ENCODE results near the gene CLEC7A. TPM values are rescaled to one million over a fixed set of nuclear protein-coding genes. Genes with fewer than 3 reads are reported as not detected.

Gene CLEC7A
- total RNA-seq, 1 experiment from 2014 or later = not detected

DNA sequence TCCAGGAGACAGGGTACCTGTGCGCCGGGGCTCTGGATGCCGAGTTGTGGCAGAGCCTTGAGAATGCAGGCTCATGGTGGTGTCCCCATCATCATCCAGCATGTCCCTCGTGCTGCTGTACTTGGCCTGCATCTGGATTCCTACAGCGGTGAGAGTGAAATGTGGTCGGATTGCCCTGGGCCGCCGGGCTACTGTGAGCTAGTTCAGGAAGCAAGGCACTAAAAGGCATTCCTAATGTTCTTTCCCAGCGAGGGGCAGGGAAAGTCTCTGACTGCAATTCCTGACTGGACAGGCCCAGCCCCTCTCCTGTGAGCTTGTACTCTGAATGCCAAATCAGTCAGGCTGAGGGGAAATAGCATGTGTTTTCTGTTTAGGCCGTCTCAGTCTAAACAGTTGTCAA lies 31.2 kb downstream of the CLEC7A start, which contains the start of gene CLEC1A:
Gene CLEC1A (minus strand): TSS at position 195 of the 400 bp plus-strand sequence. CDS start 63 bp downstream, at position 132.
- H3K27ac ChIP-seq (ENCODE audit: low read depth, low read length) = no peak within 1 kb of the TSS
- CTCF ChIA-PET = no interaction called here

More for the DNA sequence above, 31.2 kb downstream of the CLEC7A start, which contains the start of gene CLEC1A:
- RAD21 ChIA-PET (ENCODE audit: low non-redundant PET in 1 of 2, low total read pairs in 2 of 2, uncharacterized antibody in 2 of 2, unreplicated experiment in 2 of 2) = no interaction called here
- DNase-seq (ENCODE audit: low read depth, low spot score) (no peak), ATAC-seq (no peak)
- Histone ChIP-seq H4K20me1 (ENCODE audit: insufficient read depth) (no peaks in the 10 kb centered on the region), H3K9me3 (ENCODE audit: control insufficient read depth in 1 of 2, insufficient read depth in 1 of 2, low read depth in 1 of 2, low read length in 2 of 2) (no peaks in the 10 kb centered on the region), H3K27me3 (ENCODE audit: insufficient read depth, low read length) (peaks cover 51% of the 10 kb centered on the region), H3K9ac (ENCODE audit: low read length) (no peak within 1 kb of the TSS), H3K4me2 (ENCODE audit: low read length) (no peak within 1 kb of the TSS), H3K4me3 (replicated peaks in 1 of 2; ENCODE audit: low read depth in 1 of 2, low read length in 2 of 2) (no peak within 1 kb of the TSS), H3K9me2 (ENCODE audit: insufficient read depth) (no peaks in the 10 kb centered on the region), H2AFZ (ENCODE audit: low read depth, low read length, poor library complexity, severe bottlenecking) (no peak within 1 kb of the TSS), H3K4me1 (ENCODE audit: control insufficient read depth in 1 of 2, insufficient read depth in 2 of 2, low read length in 2 of 2) (no peaks in the 10 kb centered on the region), H3K36me3 (ENCODE audit: control insufficient read depth in 1 of 2, insufficient read depth in 2 of 2, low read length in 2 of 2) (no peaks in the 10 kb centered on the region), H3K79me2 (ENCODE audit: insufficient read depth, low read length) (no peaks in the 10 kb centered on the region)
- no peak for TF ChIP-seq ELF1 (IDR thresholded peaks at IDR 0.05; ENCODE audit: borderline replicate concordance, low read depth)
- no peak for TF ChIP-seq EZH2phosphoT487 (IDR thresholded peaks at IDR 0.05; ENCODE audit: borderline replicate concordance)
- no peak for TF ChIP-seq JUND (IDR thresholded peaks at IDR 0.05)
- no peak for TF ChIP-seq SRF (IDR thresholded peaks at IDR 0.05; ENCODE audit: low read depth)
- no peak for TF ChIP-seq ZFX (IDR thresholded peaks at IDR 0.05)
- TF ChIP-seq, protein P1, sequence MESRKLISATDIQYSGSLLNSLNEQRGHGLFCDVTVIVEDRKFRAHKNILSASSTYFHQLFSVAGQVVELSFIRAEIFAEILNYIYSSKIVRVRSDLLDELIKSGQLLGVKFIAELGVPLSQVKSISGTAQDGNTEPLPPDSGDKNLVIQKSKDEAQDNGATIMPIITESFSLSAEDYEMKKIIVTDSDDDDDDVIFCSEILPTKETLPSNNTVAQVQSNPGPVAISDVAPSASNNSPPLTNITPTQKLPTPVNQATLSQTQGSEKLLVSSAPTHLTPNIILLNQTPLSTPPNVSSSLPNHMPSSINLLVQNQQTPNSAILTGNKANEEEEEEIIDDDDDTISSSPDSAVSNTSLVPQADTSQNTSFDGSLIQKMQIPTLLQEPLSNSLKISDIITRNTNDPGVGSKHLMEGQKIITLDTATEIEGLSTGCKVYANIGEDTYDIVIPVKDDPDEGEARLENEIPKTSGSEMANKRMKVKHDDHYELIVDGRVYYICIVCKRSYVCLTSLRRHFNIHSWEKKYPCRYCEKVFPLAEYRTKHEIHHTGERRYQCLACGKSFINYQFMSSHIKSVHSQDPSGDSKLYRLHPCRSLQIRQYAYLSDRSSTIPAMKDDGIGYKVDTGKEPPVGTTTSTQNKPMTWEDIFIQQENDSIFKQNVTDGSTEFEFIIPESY (IDR thresholded peaks at IDR 0.05; ENCODE audit: extremely low read depth, insufficient replicate concordance, low read length) = no peak
- TF ChIP-seq RAD21 (IDR thresholded peaks at IDR 0.05; ENCODE audit: low read depth) = no peak
- TF ChIP-seq YY1 (IDR thresholded peaks at IDR 0.05; ENCODE audit: extremely low read depth, insufficient replicate concordance, low read depth, low read length) = no peak
- no peak for TF ChIP-seq SP1 (IDR thresholded peaks at IDR 0.05; ENCODE audit: low read depth)
- no peak for TF ChIP-seq EZH2 (IDR thresholded peaks at IDR 0.05)
- TF ChIP-seq TCF7L2 (IDR thresholded peaks at IDR 0.05; ENCODE audit: borderline replicate concordance, extremely low read depth, insufficient read depth, insufficient read length) = no peak
- TF ChIP-seq, protein P2, sequence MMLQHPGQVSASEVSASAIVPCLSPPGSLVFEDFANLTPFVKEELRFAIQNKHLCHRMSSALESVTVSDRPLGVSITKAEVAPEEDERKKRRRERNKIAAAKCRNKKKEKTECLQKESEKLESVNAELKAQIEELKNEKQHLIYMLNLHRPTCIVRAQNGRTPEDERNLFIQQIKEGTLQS (IDR thresholded peaks at IDR 0.05) = no peak
- TF ChIP-seq POLR2AphosphoS5 (IDR thresholded peaks at IDR 0.05; ENCODE audit: low read depth, low read length) = no peak
- TF ChIP-seq, protein P3, sequence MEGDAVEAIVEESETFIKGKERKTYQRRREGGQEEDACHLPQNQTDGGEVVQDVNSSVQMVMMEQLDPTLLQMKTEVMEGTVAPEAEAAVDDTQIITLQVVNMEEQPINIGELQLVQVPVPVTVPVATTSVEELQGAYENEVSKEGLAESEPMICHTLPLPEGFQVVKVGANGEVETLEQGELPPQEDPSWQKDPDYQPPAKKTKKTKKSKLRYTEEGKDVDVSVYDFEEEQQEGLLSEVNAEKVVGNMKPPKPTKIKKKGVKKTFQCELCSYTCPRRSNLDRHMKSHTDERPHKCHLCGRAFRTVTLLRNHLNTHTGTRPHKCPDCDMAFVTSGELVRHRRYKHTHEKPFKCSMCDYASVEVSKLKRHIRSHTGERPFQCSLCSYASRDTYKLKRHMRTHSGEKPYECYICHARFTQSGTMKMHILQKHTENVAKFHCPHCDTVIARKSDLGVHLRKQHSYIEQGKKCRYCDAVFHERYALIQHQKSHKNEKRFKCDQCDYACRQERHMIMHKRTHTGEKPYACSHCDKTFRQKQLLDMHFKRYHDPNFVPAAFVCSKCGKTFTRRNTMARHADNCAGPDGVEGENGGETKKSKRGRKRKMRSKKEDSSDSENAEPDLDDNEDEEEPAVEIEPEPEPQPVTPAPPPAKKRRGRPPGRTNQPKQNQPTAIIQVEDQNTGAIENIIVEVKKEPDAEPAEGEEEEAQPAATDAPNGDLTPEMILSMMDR (IDR thresholded peaks at IDR 0.05 in 2 of 3, conservative IDR thresholded peaks at IDR 0.05 in 1 of 3; ENCODE audit: borderline replicate concordance in 1 of 3, insufficient read depth in 1 of 3, low read depth in 2 of 3, low read length in 2 of 3) = no peak
- TF ChIP-seq ZNF274 (IDR thresholded peaks at IDR 0.05; ENCODE audit: low read depth, low read length) = no peak
- TF ChIP-seq SIN3A (IDR thresholded peaks at IDR 0.05; ENCODE audit: low read depth) = no peak
- TF ChIP-seq, protein P4, sequence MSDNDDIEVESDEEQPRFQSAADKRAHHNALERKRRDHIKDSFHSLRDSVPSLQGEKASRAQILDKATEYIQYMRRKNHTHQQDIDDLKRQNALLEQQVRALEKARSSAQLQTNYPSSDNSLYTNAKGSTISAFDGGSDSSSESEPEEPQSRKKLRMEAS (IDR thresholded peaks at IDR 0.05) = no peak
- no peak for TF ChIP-seq CEBPB (IDR thresholded peaks at IDR 0.05; ENCODE audit: low read depth)
- no peak for TF ChIP-seq POLR2A (IDR thresholded peaks at IDR 0.05; ENCODE audit: borderline replicate concordance, extremely low read depth, insufficient read depth, insufficient read length)
- no peak for TF ChIP-seq CBX3 (IDR thresholded peaks at IDR 0.05; ENCODE audit: low read depth)
- intact Hi-C loops (cut with micrococcal nuclease) = no loop called here
- BruUV-seq (replicated peaks) = no TSS peak
- POLR2A ChIA-PET = interaction anchor here (0.5 kb wide), 1 partner anchor 33 kb away, joined by 5 read pairs; no protein-coding TSS in a partner anchor
